Stomach (tissue), 4 donors: ENCODE data around the gene ZXDC.

Experiments
- POLR2A ChIP-seq, 4 donors: fragments of 450-650 bp; IDR thresholded peaks; one replicate each; pipeline ENCODE4 v1.6.1; 2016; ENCODE audit warnings: antibody characterized with exemption in 4 of 4, control low read depth in 2 of 4, mild to moderate bottlenecking in 1 of 4, moderate library complexity in 1 of 4
- POLR2AphosphoS5 ChIP-seq, 3 donors: sonication (generic); formaldehyde crosslinking; IDR thresholded peaks; one replicate each; pipeline ENCODE4 v1.6.1; 2016; ENCODE audit warnings: antibody characterized with exemption in 3 of 3
- TF ChIP-seq, protein P1 (sequence below), 7 experiments: fragments of 450-650 bp in 4 of 7; fragments of 200-600 bp in 3 of 7; sonication (generic) in 3 of 7; IDR thresholded peaks; one replicate each; pipeline ENCODE4 v1.5.1; 2016 to 2019; ENCODE audit warnings: antibody characterized with exemption in 7 of 7, control low read depth in 2 of 7, mild to moderate bottlenecking in 1 of 7

GRCh38 chr3:126417981-126418530 lies 57.6 kb downstream of the ZXDC start:
- TF ChIP-seq, protein P1, sequence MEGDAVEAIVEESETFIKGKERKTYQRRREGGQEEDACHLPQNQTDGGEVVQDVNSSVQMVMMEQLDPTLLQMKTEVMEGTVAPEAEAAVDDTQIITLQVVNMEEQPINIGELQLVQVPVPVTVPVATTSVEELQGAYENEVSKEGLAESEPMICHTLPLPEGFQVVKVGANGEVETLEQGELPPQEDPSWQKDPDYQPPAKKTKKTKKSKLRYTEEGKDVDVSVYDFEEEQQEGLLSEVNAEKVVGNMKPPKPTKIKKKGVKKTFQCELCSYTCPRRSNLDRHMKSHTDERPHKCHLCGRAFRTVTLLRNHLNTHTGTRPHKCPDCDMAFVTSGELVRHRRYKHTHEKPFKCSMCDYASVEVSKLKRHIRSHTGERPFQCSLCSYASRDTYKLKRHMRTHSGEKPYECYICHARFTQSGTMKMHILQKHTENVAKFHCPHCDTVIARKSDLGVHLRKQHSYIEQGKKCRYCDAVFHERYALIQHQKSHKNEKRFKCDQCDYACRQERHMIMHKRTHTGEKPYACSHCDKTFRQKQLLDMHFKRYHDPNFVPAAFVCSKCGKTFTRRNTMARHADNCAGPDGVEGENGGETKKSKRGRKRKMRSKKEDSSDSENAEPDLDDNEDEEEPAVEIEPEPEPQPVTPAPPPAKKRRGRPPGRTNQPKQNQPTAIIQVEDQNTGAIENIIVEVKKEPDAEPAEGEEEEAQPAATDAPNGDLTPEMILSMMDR (IDR thresholded peaks at IDR 0.05) = no peak
- TF ChIP-seq POLR2A (IDR thresholded peaks at IDR 0.05) = no peak
- no peak for TF ChIP-seq POLR2AphosphoS5 (IDR thresholded peaks at IDR 0.05)
